Esophagus muscularis mucosa (tissue), 3 donors: ENCODE results near the gene KIF18B.

ENCODE experiments used
- POLR2A ChIP-seq: fragments of 450-650 bp; IDR thresholded peaks from one replicate; pipeline ENCODE4 v1.6.1; 2017; ENCODE audit warnings: antibody characterized with exemption, moderate library complexity, mild to moderate bottlenecking, low read depth
- TF ChIP-seq, protein P1 (sequence below), 3 experiments: fragments of 200-600 bp in 2 of 3; fragments of 450-650 bp in 1 of 3; sonication (generic) in 2 of 3; IDR thresholded peaks; one replicate each; pipeline ENCODE4 v1.5.1; 2017 to 2019; ENCODE audit warnings: antibody characterized with exemption in 3 of 3, mild to moderate bottlenecking in 2 of 3, moderate library complexity in 1 of 3

DNA sequence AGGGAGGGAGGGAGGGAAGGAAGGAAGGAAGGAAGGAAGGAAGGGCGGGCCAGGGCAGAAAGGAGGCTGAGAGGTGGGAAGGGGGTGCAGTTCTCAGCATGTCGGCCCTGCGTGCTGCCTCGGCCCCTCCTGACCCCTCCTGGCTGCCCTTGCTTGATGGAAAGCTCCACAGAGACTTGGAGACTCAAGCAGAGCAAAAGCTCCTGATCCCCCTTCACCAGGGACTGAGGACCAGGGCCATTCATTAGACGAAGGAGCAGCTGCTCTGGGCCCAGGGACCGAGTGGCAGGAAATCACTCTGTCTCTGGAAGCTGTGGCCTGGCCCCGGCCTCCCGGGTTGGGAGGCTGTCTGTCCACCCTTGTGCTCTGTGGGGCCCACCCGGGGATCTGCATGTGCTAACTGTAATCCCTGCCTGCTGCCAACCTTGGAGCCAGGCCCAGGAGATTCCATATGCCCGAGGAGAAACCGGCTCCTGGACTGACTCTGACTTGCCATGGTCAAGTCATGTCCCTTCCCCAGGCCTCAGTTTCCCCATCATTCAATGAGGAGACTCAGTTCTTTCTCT lies 47.9 kb upstream of the KIF18B start:
- TF ChIP-seq, protein P1, sequence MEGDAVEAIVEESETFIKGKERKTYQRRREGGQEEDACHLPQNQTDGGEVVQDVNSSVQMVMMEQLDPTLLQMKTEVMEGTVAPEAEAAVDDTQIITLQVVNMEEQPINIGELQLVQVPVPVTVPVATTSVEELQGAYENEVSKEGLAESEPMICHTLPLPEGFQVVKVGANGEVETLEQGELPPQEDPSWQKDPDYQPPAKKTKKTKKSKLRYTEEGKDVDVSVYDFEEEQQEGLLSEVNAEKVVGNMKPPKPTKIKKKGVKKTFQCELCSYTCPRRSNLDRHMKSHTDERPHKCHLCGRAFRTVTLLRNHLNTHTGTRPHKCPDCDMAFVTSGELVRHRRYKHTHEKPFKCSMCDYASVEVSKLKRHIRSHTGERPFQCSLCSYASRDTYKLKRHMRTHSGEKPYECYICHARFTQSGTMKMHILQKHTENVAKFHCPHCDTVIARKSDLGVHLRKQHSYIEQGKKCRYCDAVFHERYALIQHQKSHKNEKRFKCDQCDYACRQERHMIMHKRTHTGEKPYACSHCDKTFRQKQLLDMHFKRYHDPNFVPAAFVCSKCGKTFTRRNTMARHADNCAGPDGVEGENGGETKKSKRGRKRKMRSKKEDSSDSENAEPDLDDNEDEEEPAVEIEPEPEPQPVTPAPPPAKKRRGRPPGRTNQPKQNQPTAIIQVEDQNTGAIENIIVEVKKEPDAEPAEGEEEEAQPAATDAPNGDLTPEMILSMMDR (IDR thresholded peaks at IDR 0.05) = no peak
- no peak for TF ChIP-seq POLR2A
